Mesodermal cell (in vitro differentiated cells): ENCODE measurements around the gene STK31.
"Not testable (repeated sequence)": the region's sequence is repeated elsewhere in the genome, so short reads cannot be mapped to it uniquely, and the experiment has no call there.

Source experiments
- H3K27ac ChIP-seq: 2 replicates; pipeline ENCODE4 v1.7.0; 2013; ENCODE audit warnings: mild to moderate bottlenecking, low read depth, low read length, moderate library complexity; ENCODE audit not compliant: severe bottlenecking
- H3K36me3 ChIP-seq: 2 replicates; pipeline ENCODE4 v1.7.1; 2013; ENCODE audit warnings: mild to moderate bottlenecking, low read length, moderate library complexity; ENCODE audit not compliant: control insufficient read depth, insufficient read depth
- H3K4me1 ChIP-seq: one replicate; pipeline ENCODE4 v1.7.1; 2013; ENCODE audit warnings: mild to moderate bottlenecking, low read length; ENCODE audit not compliant: insufficient read depth, control insufficient read depth, poor library complexity, severe bottlenecking
- H3K4me3 ChIP-seq: 2 replicates; pipeline ENCODE4 v1.7.0; 2013; ENCODE audit warnings: low read length, control low read depth, mild to moderate bottlenecking; ENCODE audit not compliant: insufficient read depth, poor library complexity, severe bottlenecking; ENCODE audit errors: extremely low read depth
- H3K9me3 ChIP-seq: 2 replicates; pipeline ENCODE4 v1.7.1; 2013; ENCODE audit warnings: mild to moderate bottlenecking, low read length, moderate library complexity; ENCODE audit not compliant: control insufficient read depth
- WGBS, 2 experiments: methylation state at CpG; one replicate each; pipeline ENCODE4 v1.1.5; 2013; ENCODE audit warnings: missing lambda C conversion rate in 2 of 2; ENCODE audit not compliant: insufficient coverage in 2 of 2; 5-methylcytosine and 5-hydroxymethylcytosine counted together

STK31 gene

GRCh38 chr7:23713285-23714149 lies 3.5 kb downstream of the STK31 start:
- Histone ChIP-seq H3K9me3 (no peaks in the 10 kb centered on the region), H3K4me3 (no peak overlapping the region), H3K36me3 (no peaks in the 10 kb centered on the region), H3K4me1 (no peaks in the 10 kb centered on the region), H3K27ac (peak overlapping the region; percentile 39)
- 100% methylated on average over 2 of the region's 6 CpGs; no CpG with 5 or more reads in 1 of the 2 experiments for WGBS, 2 experiments

GRCh38 chr7:23714150-23714464 lies 4.1 kb downstream of the STK31 start:
- no peaks in the 10 kb centered on the region for H3K9me3 ChIP-seq
- WGBS, 2 experiments: no CpG with 5 or more reads among the region's 2 CpGs

GRCh38 chr7:23714579-23714978 lies 4.6 kb downstream of the STK31 start:
- H3K36me3 ChIP-seq: no peaks in the 10 kb centered on the region
- 100% methylated on average over 1 of the region's 1 CpG for WGBS, 2 experiments
- no peaks in the 10 kb centered on the region for H3K9me3 ChIP-seq
- H3K4me3 ChIP-seq: no peak overlapping the region
- H3K27ac ChIP-seq: no peak overlapping the region
- no peaks in the 10 kb centered on the region for H3K4me1 ChIP-seq

More at GRCh38 chr7:23714150-23714464, 4.1 kb downstream of the STK31 start:
- H3K27ac ChIP-seq: no peak overlapping the region
- no peaks in the 10 kb centered on the region for H3K4me1 ChIP-seq
- H3K36me3 ChIP-seq: no peaks in the 10 kb centered on the region
- H3K4me3 ChIP-seq: no peak overlapping the region

- Histone ChIP-seq H3K36me3 (no peaks in the 10 kb centered on the region), H3K4me3 (no peak overlapping the region), H3K4me1 (no peaks in the 10 kb centered on the region), H3K9me3 (no peaks in the 10 kb centered on the region), H3K27ac (no peak overlapping the region)
- 56 to 69% methylated on average over 2 to 3 of the region's 6 CpGs for WGBS, 2 experiments
These were observed 5.1 kb downstream of the STK31 start for GRCh38 chr7:23715099-23715498.

GRCh38 chr7:23717788-23718187 lies 7.8 kb downstream of the STK31 start:
- H3K27ac ChIP-seq: no peak overlapping the region
- H3K9me3 ChIP-seq: no peaks in the 10 kb centered on the region
- H3K4me1 ChIP-seq: no peaks in the 10 kb centered on the region
- no peak overlapping the region for H3K4me3 ChIP-seq
- no peaks in the 10 kb centered on the region for H3K36me3 ChIP-seq
- WGBS, 2 experiments: 100% methylated on average over 1 of the region's 1 CpG; no CpG with 5 or more reads in 1 of the 2 experiments

- H3K27ac ChIP-seq: no peak overlapping the region
- no peak overlapping the region for H3K4me3 ChIP-seq
- peaks cover 3% of the 10 kb centered on the region for H3K4me1 ChIP-seq
- WGBS, 2 experiments: 90 to 91% methylated on average over 3 to 4 of the region's 4 CpGs
- no peaks in the 10 kb centered on the region for H3K9me3 ChIP-seq
- H3K36me3 ChIP-seq: no peaks in the 10 kb centered on the region
These were observed 11.4 kb downstream of the STK31 start for GRCh38 chr7:23721456-23721855.

- not testable (repeated sequence) for H3K4me3 ChIP-seq, H3K4me1 ChIP-seq, H3K9me3 ChIP-seq, H3K27ac ChIP-seq, H3K36me3 ChIP-seq
- 78 to 85% methylated on average over 13 to 16 of the region's 21 CpGs for WGBS, 2 experiments
These were observed 12.7 kb downstream of the STK31 start for GRCh38 chr7:23722587-23723216.

GRCh38 chr7:23724113-23724512 lies 14.1 kb downstream of the STK31 start:
- H3K4me3 ChIP-seq: not testable (repeated sequence)

GRCh38 chr7:23742051-23742450 lies 32.0 kb downstream of the STK31 start:
- Histone ChIP-seq H3K27ac (no peak overlapping the region), H3K4me1 (no peaks in the 10 kb centered on the region), H3K4me3 (no peak overlapping the region), H3K36me3 (no peaks in the 10 kb centered on the region), H3K9me3 (peaks cover 22% of the 10 kb centered on the region)

More at GRCh38 chr7:23724113-23724512, 14.1 kb downstream of the STK31 start:
- not testable (repeated sequence) for H3K4me1 ChIP-seq, H3K36me3 ChIP-seq, H3K27ac ChIP-seq, H3K9me3 ChIP-seq
- WGBS, 2 experiments: 25 to 38% methylated on average over 3 of the region's 4 CpGs

- WGBS, 2 experiments: 95 to 100% methylated on average over 2 to 3 of the region's 4 CpGs
- Histone ChIP-seq H3K27ac (no peak overlapping the region), H3K4me3 (no peak overlapping the region), H3K4me1 (no peaks in the 10 kb centered on the region), H3K9me3 (peaks cover 22% of the 10 kb centered on the region), H3K36me3 (no peaks in the 10 kb centered on the region)
These were observed 33.2 kb downstream of the STK31 start for GRCh38 chr7:23743226-23743625.

GRCh38 chr7:23746629-23747028 lies 36.6 kb downstream of the STK31 start:
- WGBS, 2 experiments: 80% methylated on average over 1 of the region's 1 CpG; no CpG with 5 or more reads in 1 of the 2 experiments
- H3K4me3 ChIP-seq: no peak overlapping the region
- H3K9me3 ChIP-seq: peaks cover 22% of the 10 kb centered on the region
- H3K4me1 ChIP-seq: no peaks in the 10 kb centered on the region
- H3K36me3 ChIP-seq: no peaks in the 10 kb centered on the region
- no peak overlapping the region for H3K27ac ChIP-seq
